IMR-90 (cell line): ENCODE results near the gene LDHB.
"Not testable (repeated sequence)": the region's sequence is repeated elsewhere in the genome, so short reads cannot be mapped to it uniquely, and the experiment has no call there.

ENCODE experiments used
- BHLHE40 ChIP-seq: fragments of 150-350 bp; IDR thresholded peaks from 2 replicates; pipeline ENCODE4 v1.6.1; 2016; ENCODE audit warnings: mild to moderate bottlenecking, low read depth, low read length
- CHD1 ChIP-seq: IDR thresholded peaks from 2 replicates; pipeline ENCODE4 v1.6.1; 2012; ENCODE audit warnings: low read depth, low read length, improper control_type of control experiment
- CTCF ChIP-seq: conservative IDR thresholded peaks from 2 replicates; pipeline ENCODE4 v1.5.1; 2012; ENCODE audit warnings: mild to moderate bottlenecking, low read depth, low read length, improper control_type of control experiment
- ELK1 ChIP-seq: fragments of 150-350 bp; IDR thresholded peaks from 2 replicates; pipeline ENCODE4 v1.6.1; 2016; ENCODE audit warnings: low read depth, mild to moderate bottlenecking, low read length, moderate library complexity, borderline replicate concordance
- FOS ChIP-seq: fragments of 150-350 bp; IDR thresholded peaks from 2 replicates; pipeline ENCODE4 v1.6.1; 2016; ENCODE audit warnings: low read depth, low read length
- MAFK ChIP-seq: IDR thresholded peaks from 2 replicates; pipeline ENCODE4 v1.6.1; 2012; ENCODE audit warnings: low read depth, low read length, improper control_type of control experiment
- MAZ ChIP-seq: IDR thresholded peaks from 2 replicates; pipeline ENCODE4 v1.6.1; 2012; ENCODE audit warnings: low read depth, mild to moderate bottlenecking, low read length, improper control_type of control experiment, moderate library complexity, borderline replicate concordance
- MXI1 ChIP-seq: IDR thresholded peaks from 2 replicates; pipeline ENCODE4 v1.6.1; 2012; ENCODE audit warnings: low read depth, mild to moderate bottlenecking, low read length, moderate library complexity, borderline replicate concordance
- NFE2L2 ChIP-seq: fragments of 150-350 bp; IDR thresholded peaks from 2 replicates; pipeline ENCODE4 v1.6.1; 2016; ENCODE audit warnings: low read depth, mild to moderate bottlenecking, low read length
- POLR2A ChIP-seq: IDR thresholded peaks from 2 replicates; pipeline ENCODE4 v1.6.1; 2012; ENCODE audit warnings: mild to moderate bottlenecking, low read depth, low read length
- RAD21 ChIP-seq: IDR thresholded peaks from 2 replicates; pipeline ENCODE4 v1.6.1; 2012; ENCODE audit warnings: low read length, improper control_type of control experiment
- RFX5 ChIP-seq: IDR thresholded peaks from 2 replicates; pipeline ENCODE4 v1.8.0; 2012; ENCODE audit warnings: low read depth, mild to moderate bottlenecking, low read length, moderate library complexity
- SMC3 ChIP-seq: fragments of 150-350 bp; IDR thresholded peaks from 2 replicates; pipeline ENCODE4 v1.6.1; 2016; ENCODE audit warnings: low read depth, mild to moderate bottlenecking, antibody characterized with exemption, low read length, moderate library complexity
- USF2 ChIP-seq: fragments of 150-350 bp; IDR thresholded peaks from 2 replicates; pipeline ENCODE4 v1.6.1; 2017; ENCODE audit warnings: mild to moderate bottlenecking, antibody characterized with exemption, low read length, low read depth

GRCh38 chr12:21673830-21674552 is 16.3 kb upstream of the LDHB start:
- not testable (repeated sequence) for TF ChIP-seq MXI1, CTCF, POLR2A, ELK1, NFE2L2, MAZ, RAD21, FOS, SMC3, USF2, RFX5, BHLHE40, MAFK, CHD1
